ENCODE measurements around the gene AFDN. TPM values are rescaled to one million over a fixed set of nuclear protein-coding genes. Genes with fewer than 3 reads are reported as not detected.

AFDN gene
- total and polyA plus RNA-seq, 2 of the 8 experiments (the other 6 are each of a cell fraction or from before 2014, with no cell fraction given): 53.4 to 192 TPM

DNA sequence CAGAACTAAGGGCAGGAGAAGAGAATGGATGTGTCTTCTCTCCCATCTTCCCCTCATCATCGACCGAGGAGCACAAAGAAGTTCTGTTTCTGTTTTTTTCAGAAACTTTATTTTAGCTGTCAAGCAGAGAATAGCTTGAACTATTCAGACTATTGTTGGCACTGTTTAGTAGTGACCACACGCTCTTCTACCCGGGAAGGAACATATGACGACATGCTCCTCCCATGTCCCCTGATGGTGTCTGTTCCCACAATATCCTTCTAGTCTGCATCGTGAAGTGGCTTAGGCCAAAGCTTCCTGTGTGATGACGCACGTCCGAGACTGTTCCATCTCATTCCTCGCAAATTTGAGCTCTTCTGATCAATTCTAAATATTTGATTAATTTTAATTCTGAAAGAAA lies 143.5 kb downstream of the AFDN start (continued):
- TF ChIP-seq, protein P1, sequence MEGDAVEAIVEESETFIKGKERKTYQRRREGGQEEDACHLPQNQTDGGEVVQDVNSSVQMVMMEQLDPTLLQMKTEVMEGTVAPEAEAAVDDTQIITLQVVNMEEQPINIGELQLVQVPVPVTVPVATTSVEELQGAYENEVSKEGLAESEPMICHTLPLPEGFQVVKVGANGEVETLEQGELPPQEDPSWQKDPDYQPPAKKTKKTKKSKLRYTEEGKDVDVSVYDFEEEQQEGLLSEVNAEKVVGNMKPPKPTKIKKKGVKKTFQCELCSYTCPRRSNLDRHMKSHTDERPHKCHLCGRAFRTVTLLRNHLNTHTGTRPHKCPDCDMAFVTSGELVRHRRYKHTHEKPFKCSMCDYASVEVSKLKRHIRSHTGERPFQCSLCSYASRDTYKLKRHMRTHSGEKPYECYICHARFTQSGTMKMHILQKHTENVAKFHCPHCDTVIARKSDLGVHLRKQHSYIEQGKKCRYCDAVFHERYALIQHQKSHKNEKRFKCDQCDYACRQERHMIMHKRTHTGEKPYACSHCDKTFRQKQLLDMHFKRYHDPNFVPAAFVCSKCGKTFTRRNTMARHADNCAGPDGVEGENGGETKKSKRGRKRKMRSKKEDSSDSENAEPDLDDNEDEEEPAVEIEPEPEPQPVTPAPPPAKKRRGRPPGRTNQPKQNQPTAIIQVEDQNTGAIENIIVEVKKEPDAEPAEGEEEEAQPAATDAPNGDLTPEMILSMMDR (IDR thresholded peaks at IDR 0.05; ENCODE audit: control extremely low read depth in 1 of 3, insufficient read depth in 1 of 3, low read depth in 1 of 3, low read length in 3 of 3): no peak
- TF ChIP-seq SP4 (IDR thresholded peaks at IDR 0.05; ENCODE audit: low read length) (no peak), KDM5A (IDR thresholded peaks at IDR 0.05; ENCODE audit: low read length) (no peak), HDAC6 (IDR thresholded peaks at IDR 0.05; ENCODE audit: low read depth, low read length) (no peak), CBX5 (IDR thresholded peaks at IDR 0.05; ENCODE audit: low read depth, low read length) (no peak), ATF3 (IDR thresholded peaks at IDR 0.05; ENCODE audit: insufficient read depth, low read depth, low read length) (no peak), SP2 (IDR thresholded peaks at IDR 0.05; ENCODE audit: low read length) (no peak), TEAD4 (IDR thresholded peaks at IDR 0.05; ENCODE audit: low read depth, low read length) (no peak)

All from H1 (cell line).